H1 (cell line): ENCODE measurements around the gene IZUMO4. TPM values are rescaled to one million over a fixed set of nuclear protein-coding genes. Genes with fewer than 3 reads are reported as not detected.

Experiments used
- CTCF ChIA-PET: fragments of 300-600 bp; sonication (Branson Sonifier 250); formaldehyde crosslinking; loops from one replicate; lab custom pipeline; 2021; ENCODE audit not compliant: partially characterized antibody; lab: Charles Lee
- POLR2A ChIA-PET: fragments of 300-600 bp; sonication (Branson Sonifier 250); formaldehyde crosslinking; loops from one replicate; lab custom pipeline; 2021; ENCODE audit warnings: inconsistent platforms; ENCODE audit not compliant: partially characterized antibody; lab: Charles Lee
- DNase-seq, 2 experiments: peaks; one replicate each; pipeline versions ENCODE4 v3.0.0 to v3.0.0-alpha.2; 2010 to 2022; ENCODE audit warnings: low spot score in 2 of 2, low read depth in 1 of 2, mixed read lengths in 1 of 2
- FAIRE-seq: peaks from 2 replicates; lab custom pipeline; 2011; peaks lifted over from hg19 to GRCh38; lab: Jason Lieb, UNC
- H2AFZ ChIP-seq: 2 replicates; pipeline ENCODE4 v1.8.1; 2012; ENCODE audit warnings: low read length, inconsistent platforms
- H2AK5ac ChIP-seq: 2 replicates; pipeline ENCODE4 v1.6.1; 2013; ENCODE audit warnings: low read depth, low read length
- H2BK120ac ChIP-seq: replicated peaks from 2 replicates; pipeline ENCODE3; 2013; ENCODE audit warnings: low read depth, low read length, inconsistent platforms
- H2BK12ac ChIP-seq: 2 replicates; pipeline ENCODE4 v1.6.1; 2013; ENCODE audit warnings: low read depth, low read length
- H2BK15ac ChIP-seq: 2 replicates; pipeline ENCODE4 v1.6.1; 2013; ENCODE audit warnings: low read length
- H2BK20ac ChIP-seq: 2 replicates; pipeline ENCODE4 v1.6.1; 2013; ENCODE audit warnings: low read length
- H2BK5ac ChIP-seq: 2 replicates; pipeline ENCODE4 v1.6.1; 2013; ENCODE audit warnings: low read depth, low read length
- H3K14ac ChIP-seq: 2 replicates; pipeline ENCODE4 v1.6.1; 2013; ENCODE audit warnings: inconsistent platforms; ENCODE audit not compliant: insufficient read length
- H3K18ac ChIP-seq: 2 replicates; pipeline ENCODE4 v1.6.1; 2013; ENCODE audit warnings: low read length; ENCODE audit errors: extremely low read depth
- H3K23ac ChIP-seq: 2 replicates; pipeline ENCODE4 v1.6.1; 2013; ENCODE audit warnings: inconsistent platforms; ENCODE audit not compliant: insufficient read length
- H3K23me2 ChIP-seq: 2 replicates; pipeline ENCODE4 v1.6.1; 2013; ENCODE audit warnings: low read depth, low read length
- H3K27ac ChIP-seq: 2 replicates; pipeline ENCODE4 v1.6.1; 2011; ENCODE audit warnings: low read depth, low read length, inconsistent platforms
- H3K27me3 ChIP-seq, 4 experiments: replicated peaks in 1 of 4; 1 replicate in 1 of 4; 2 replicates in 3 of 4; pipeline versions ENCODE4 v1.6.1 to v1.8.1; 2011 to 2013; ENCODE audit warnings: low read length in 3 of 4, mild to moderate bottlenecking in 3 of 4, inconsistent platforms in 2 of 4, mixed read lengths in 2 of 4, moderate library complexity in 1 of 4; ENCODE audit not compliant: control insufficient read depth in 3 of 4, insufficient read depth in 3 of 4; ENCODE audit errors: extremely low read depth in 1 of 4
- H3K36me3 ChIP-seq, 4 experiments: 2 replicates each; pipeline versions ENCODE4 v1.6.1 to v1.8.1; 2011 to 2013; ENCODE audit warnings: mild to moderate bottlenecking in 4 of 4, low read length in 3 of 4, moderate library complexity in 2 of 4, control low read depth in 1 of 4, inconsistent platforms in 1 of 4; ENCODE audit not compliant: insufficient read depth in 4 of 4, control insufficient read depth in 2 of 4
- H3K4ac ChIP-seq: replicated peaks from 2 replicates; pipeline ENCODE3; 2013; ENCODE audit warnings: low read length, low read depth, mixed read lengths, inconsistent platforms; ENCODE audit not compliant: insufficient read length
- H3K4me1 ChIP-seq, 4 experiments: replicated peaks in 1 of 4; 1 replicate in 1 of 4; 2 replicates in 3 of 4; pipeline versions ENCODE4 v1.6.1 to v1.8.1; 2011 to 2013; ENCODE audit warnings: low read length in 3 of 4, inconsistent platforms in 2 of 4, mixed read lengths in 1 of 4; ENCODE audit not compliant: insufficient read depth in 4 of 4, control insufficient read depth in 3 of 4
- H3K4me2 ChIP-seq, 2 experiments: 2 replicates each; pipeline versions ENCODE4 v1.6.1 to v1.8.1; 2011 to 2013; ENCODE audit warnings: low read depth in 2 of 2, low read length in 2 of 2, control low read depth in 1 of 2, inconsistent platforms in 1 of 2, mild to moderate bottlenecking in 1 of 2; ENCODE audit not compliant: insufficient read depth in 1 of 2
- H3K4me3 ChIP-seq, 4 experiments: fragments of 200-600, 300-600 bp in 1 of 4; sonication (generic), shearing (Covaris generic), sonication (Bioruptor Twin) in 1 of 4; 2 replicates each; pipeline versions ENCODE4 v1.5.1 to v1.8.1; 2011 to 2016; ENCODE audit warnings: low read length in 4 of 4, low read depth in 3 of 4, control low read depth in 2 of 4, inconsistent platforms in 2 of 4, mild to moderate bottlenecking in 2 of 4, mixed read lengths in 1 of 4, moderate library complexity in 1 of 4; ENCODE audit not compliant: insufficient read depth in 2 of 4; ENCODE audit errors: extremely low read depth in 1 of 4
- H3K56ac ChIP-seq: replicated peaks from 2 replicates; pipeline ENCODE3; 2013; ENCODE audit warnings: low read depth, mild to moderate bottlenecking, mixed read lengths, low read length, inconsistent platforms; ENCODE audit not compliant: insufficient read length
- H3K79me1 ChIP-seq: 2 replicates; pipeline ENCODE4 v1.6.1; 2013; ENCODE audit warnings: low read depth, low read length, control low read depth
- H3K79me2 ChIP-seq, 2 experiments: 2 replicates each; pipeline versions ENCODE4 v1.6.1 to v1.8.1; 2012 to 2013; ENCODE audit warnings: low read length in 2 of 2, mild to moderate bottlenecking in 2 of 2, inconsistent platforms in 1 of 2; ENCODE audit not compliant: insufficient read depth in 2 of 2, control insufficient read depth in 1 of 2
- H3K9ac ChIP-seq, 4 experiments: replicated peaks in 1 of 4; 1 replicate in 1 of 4; 2 replicates in 3 of 4; pipeline versions ENCODE4 v1.6.1 to v1.8.1; 2011 to 2013; ENCODE audit warnings: low read depth in 3 of 4, low read length in 3 of 4, control low read depth in 2 of 4, mild to moderate bottlenecking in 2 of 4, moderate library complexity in 2 of 4, inconsistent platforms in 1 of 4; ENCODE audit errors: extremely low read depth in 1 of 4
- H3K9me3 ChIP-seq, 2 experiments: 2 replicates each; pipeline versions ENCODE4 v1.6.1 to v1.8.1; 2012 to 2013; ENCODE audit warnings: mild to moderate bottlenecking in 2 of 2, moderate library complexity in 2 of 2, control low read depth in 1 of 2, inconsistent platforms in 1 of 2, low read depth in 1 of 2, low read length in 1 of 2, mixed read lengths in 1 of 2; ENCODE audit not compliant: insufficient read depth in 2 of 2
- H4K20me1 ChIP-seq, 2 experiments: replicated peaks in 1 of 2; 2 replicates each; pipeline versions ENCODE3 to v1.8.1; 2011 to 2013; ENCODE audit warnings: inconsistent platforms in 2 of 2, low read length in 2 of 2, mild to moderate bottlenecking in 1 of 2; ENCODE audit not compliant: insufficient read depth in 2 of 2, control insufficient read depth in 1 of 2
- H4K5ac ChIP-seq: 2 replicates; pipeline ENCODE4 v1.6.1; 2013; ENCODE audit warnings: low read length, low read depth, mixed read lengths, inconsistent platforms; ENCODE audit not compliant: insufficient read length
- H4K8ac ChIP-seq: 2 replicates; pipeline ENCODE4 v1.8.0; 2013; ENCODE audit warnings: mild to moderate bottlenecking, moderate library complexity, low read length, inconsistent platforms; ENCODE audit not compliant: insufficient read depth; ENCODE audit errors: extremely low read depth
- H4K91ac ChIP-seq: replicated peaks from 2 replicates; pipeline ENCODE3; 2013; ENCODE audit warnings: low read length, mixed read lengths, inconsistent platforms; ENCODE audit not compliant: insufficient read length
- MAFK ChIP-seq: IDR thresholded peaks from 2 replicates; pipeline ENCODE4 v1.6.1; 2012; ENCODE audit warnings: low read depth, mild to moderate bottlenecking, improper control_type of control experiment, low read length
- NANOG ChIP-seq: IDR thresholded peaks from 2 replicates; pipeline ENCODE4 v1.6.1; 2011; ENCODE audit warnings: low read length, low read depth, mild to moderate bottlenecking, inconsistent platforms; ENCODE audit not compliant: insufficient read depth, poor library complexity, severe bottlenecking
- SIRT6 ChIP-seq: IDR thresholded peaks from one replicate; pipeline ENCODE4 v1.7.1; 2012; ENCODE audit warnings: low read length, inconsistent platforms
- ZNF274 ChIP-seq: IDR thresholded peaks from 2 replicates; pipeline ENCODE4 v1.7.0; 2012; ENCODE audit warnings: low read length, borderline replicate concordance; ENCODE audit errors: extremely low read depth
- WGBS, 2 experiments: shearing (Covaris generic) in 1 of 2; methylation state at CpG; one replicate each; pipeline versions ENCODE4 v1.1.6 to v1.1.7; 2013 to 2015; ENCODE audit warnings: low lambda C conversion rate in 2 of 2, mixed read lengths in 2 of 2, inconsistent platforms in 1 of 2, low coverage in 1 of 2, missing lambda C conversion rate in 1 of 2; ENCODE audit not compliant: insufficient replicate concordance in 2 of 2, insufficient coverage in 1 of 2, insufficient read length in 1 of 2; ENCODE audit errors: extremely low coverage in 1 of 2, missing lambda C conversion rate in 1 of 2; 5-methylcytosine and 5-hydroxymethylcytosine counted together
- polyA plus RNA-seq, 7 experiments: library from polyadenylated mRNA; depleted of rRNA in 3 of 7; stranded (reverse) in 5 of 7; unstranded in 2 of 7; fragments of >200 nt in 5 of 7; fragments of 200-250 nt in 2 of 7; gene quantifications; 1 replicate in 5 of 7; 2 replicates in 1 of 7; 4 replicates in 1 of 7; pipeline versions ENCODE4 v1.2.1 to v1.2.3, GENCODE V29; 2011 to 2013; ENCODE audit warnings: missing spikeins in 2 of 7, mixed read lengths in 2 of 7
- total RNA-seq: library from RNA; stranded (reverse); fragmentation: NEBNext Ultra II Directional; extraction: Animal tissue kit (Norgen Biotek cat#: 25700); gene quantifications from 2 replicates; pipeline ENCODE4 v1.2.1, GENCODE V29; 2021
- TF ChIP-seq, protein P1 (sequence below): IDR thresholded peaks from 2 replicates; pipeline ENCODE4 v1.6.1; 2012; ENCODE audit warnings: inconsistent platforms

Gene IZUMO4
- total and polyA plus RNA-seq, 2 of the 8 experiments (the other 6 are each of a cell fraction or from before 2014, with no cell fraction given) = 1.8 to 1.9 TPM

DNA sequence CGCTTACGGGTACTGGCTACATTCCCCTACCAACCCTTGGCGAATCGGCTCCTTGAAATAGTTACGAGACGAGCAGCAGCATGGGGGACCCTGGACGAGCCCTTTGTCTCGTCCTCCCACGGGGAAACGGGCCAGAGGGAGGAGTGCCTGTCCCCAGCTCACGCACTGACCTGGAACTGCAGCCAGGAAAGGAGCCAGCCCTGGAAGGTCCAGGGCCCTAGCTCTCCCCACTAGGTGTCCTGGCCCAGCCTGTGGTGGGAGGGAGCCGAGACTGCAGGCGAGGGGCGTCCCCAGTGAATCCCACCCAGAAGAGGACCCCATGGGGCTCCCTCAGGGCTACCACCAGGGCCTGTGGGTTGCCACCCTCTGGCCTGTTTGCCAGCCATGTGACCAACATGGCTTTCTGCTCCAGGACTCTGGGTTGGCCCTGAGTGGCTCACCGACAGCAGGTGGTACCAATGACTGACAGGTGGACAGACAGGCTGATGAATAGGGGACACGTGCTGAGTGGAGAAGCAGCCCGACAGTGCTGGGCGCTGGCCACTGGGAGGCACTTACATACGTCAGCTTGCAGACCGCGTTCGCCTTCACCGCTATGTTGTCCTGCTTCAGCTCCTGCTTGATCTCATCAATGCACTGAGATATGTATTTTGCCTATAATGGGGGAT lies 41.5 kb downstream of the IZUMO4 start:
- H4K91ac ChIP-seq = no peak overlapping the region
- H3K36me3 ChIP-seq = peaks cover 9 to 22% (median 13%) of the 10 kb centered on the region in 4 experiments; a peak in 5 of 8 replicates
- no peak overlapping the region for H3K27ac ChIP-seq
- H3K23me2 ChIP-seq = no peaks in the 10 kb centered on the region
- FAIRE-seq (no peak), DNase-seq (no peak)
- POLR2A ChIA-PET = interaction anchor here (0.7 kb wide), 1 partner anchor 87 kb away, joined by 3 read pairs; no protein-coding TSS in a partner anchor
- H3K79me1 ChIP-seq = peaks cover 8% of the 10 kb centered on the region
- H3K9ac ChIP-seq = no peak overlapping the region
- H3K4me2 ChIP-seq = no peak overlapping the region
- peaks cover 6 to 55% of the 10 kb centered on the region in 2 experiments; a peak in 3 of 4 replicates for H3K79me2 ChIP-seq
- peaks cover 21 to 24% of the 10 kb centered on the region in 2 experiments for H4K20me1 ChIP-seq
- H2AK5ac ChIP-seq = no peak overlapping the region
- no peak overlapping the region for H3K56ac ChIP-seq
- no peak overlapping the region for H3K14ac ChIP-seq
- no peak overlapping the region for H2BK12ac ChIP-seq
- no peaks in the 10 kb centered on the region; a peak in 1 of 7 replicates for H3K27me3 ChIP-seq
- CTCF ChIA-PET = interaction anchor here (1.3 to 2.1 kb wide), 2 partner anchors 9 to 34 kb away, joined by 3 to 4 read pairs; no protein-coding TSS in a partner anchor
- H2BK20ac ChIP-seq = no peak overlapping the region
- 97% methylated on average over 22 of the region's 23 CpGs; no CpG with 5 or more reads in 1 of the 2 experiments for WGBS, 2 experiments
- H2BK120ac ChIP-seq = no peak overlapping the region
- H4K5ac ChIP-seq = no peak overlapping the region
- no peaks in the 10 kb centered on the region for H3K4me1 ChIP-seq
- no peak overlapping the region for H3K18ac ChIP-seq
- no peak overlapping the region for H3K23ac ChIP-seq
- no peak overlapping the region for H2AFZ ChIP-seq
- no peak overlapping the region for H4K8ac ChIP-seq
- H2BK15ac ChIP-seq = no peak overlapping the region
- no peak overlapping the region for H2BK5ac ChIP-seq
- H3K4ac ChIP-seq = no peak overlapping the region
- TF ChIP-seq NANOG (no peak), ZNF274 (no peak), MAFK (no peak), SIRT6 (no peak)
- TF ChIP-seq, protein P1, sequence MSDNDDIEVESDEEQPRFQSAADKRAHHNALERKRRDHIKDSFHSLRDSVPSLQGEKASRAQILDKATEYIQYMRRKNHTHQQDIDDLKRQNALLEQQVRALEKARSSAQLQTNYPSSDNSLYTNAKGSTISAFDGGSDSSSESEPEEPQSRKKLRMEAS = no peak
- no peak overlapping the region for H3K4me3 ChIP-seq
- no peaks in the 10 kb centered on the region for H3K9me3 ChIP-seq
